Spleen (tissue), 11 donors: ENCODE data around the gene MYLK3. TPM values are rescaled to one million over a fixed set of nuclear protein-coding genes. Genes with fewer than 3 reads are reported as not detected.
"Not testable (repeated sequence)": the region's sequence is repeated elsewhere in the genome, so short reads cannot be mapped to it uniquely, and the experiment has no call there.

Experiments
- DNase-seq: peaks from one replicate; pipeline ENCODE4 v3.0.0-alpha.2; 2020
- H3K27ac ChIP-seq, 8 donors: fragments of 200-600 bp; sonication (generic) in 7 of 8; 1 replicate in 4 of 8; 2 replicates in 4 of 8; pipeline versions ENCODE4 v1.5.0 to v1.8.0; 2016 to 2021; ENCODE audit warnings: inconsistent platforms in 4 of 8, mild to moderate bottlenecking in 4 of 8, moderate library complexity in 1 of 8
- H3K27me3 ChIP-seq, 7 donors: fragments of 200-600 bp; sonication (generic) in 6 of 7; replicated peaks in 1 of 7; 1 replicate in 4 of 7; 2 replicates in 3 of 7; pipeline versions ENCODE4 v1.5.0 to v1.8.0; 2016 to 2021; ENCODE audit warnings: inconsistent platforms in 3 of 7, mild to moderate bottlenecking in 1 of 7
- H3K36me3 ChIP-seq, 6 donors: fragments of 200-600 bp; sonication (generic) in 5 of 6; 1 replicate in 4 of 6; 2 replicates in 2 of 6; pipeline versions ENCODE4 v1.5.0 to v1.8.0; 2016 to 2021; ENCODE audit warnings: inconsistent platforms in 2 of 6
- H3K4me1 ChIP-seq, 6 donors: fragments of 200-600 bp; sonication (generic) in 5 of 6; 1 replicate in 3 of 6; 2 replicates in 3 of 6; pipeline versions ENCODE4 v1.5.0 to v1.8.0; 2016 to 2021; ENCODE audit warnings: inconsistent platforms in 3 of 6
- H3K4me3 ChIP-seq, 8 donors: fragments of 200-600 bp; sonication (generic) in 7 of 8; 1 replicate in 4 of 8; 2 replicates in 4 of 8; pipeline versions ENCODE4 v1.5.0 to v1.8.0; 2016 to 2021; ENCODE audit warnings: inconsistent platforms in 4 of 8, mild to moderate bottlenecking in 4 of 8, moderate library complexity in 2 of 8
- H3K9me3 ChIP-seq, 8 donors: fragments of 200-600 bp; sonication (generic) in 7 of 8; 1 replicate in 4 of 8; 2 replicates in 4 of 8; pipeline versions ENCODE4 v1.5.0 to v1.8.0; 2016 to 2021; ENCODE audit warnings: inconsistent platforms in 4 of 8
- CTCF ChIP-seq, 11 experiments: fragments of 200-600 bp in 7 of 11; fragments of 450-650 bp in 4 of 11; sonication (generic) in 4 of 11; IDR thresholded peaks in 8 of 11; conservative IDR thresholded peaks in 3 of 11; 1 replicate in 7 of 11; 2 replicates in 4 of 11; pipeline versions ENCODE4 v1.4.0 to v1.8.0; 2016 to 2021; ENCODE audit warnings: antibody characterized with exemption in 11 of 11, inconsistent platforms in 4 of 11, mild to moderate bottlenecking in 1 of 11
- POLR2A ChIP-seq, 3 donors: fragments of 450-650 bp; IDR thresholded peaks; one replicate each; pipeline ENCODE4 v1.5.1; 2017; ENCODE audit warnings: antibody characterized with exemption in 3 of 3, mild to moderate bottlenecking in 1 of 3
- POLR2AphosphoS5 ChIP-seq, 3 donors: sonication (generic); formaldehyde crosslinking; IDR thresholded peaks; one replicate each; pipeline ENCODE4 v1.5.1; 2017; ENCODE audit warnings: antibody characterized with exemption in 3 of 3
- WGBS, 5 donors: extraction: QIAGEN DNeasy Blood & Tissue Kit in 3 of 5; methylation state at CpG; one replicate each; pipeline versions ENCODE4 v1.1.5 to v1.1.7; 2013 to 2018; 5-methylcytosine and 5-hydroxymethylcytosine counted together
- intact Hi-C: fragments of 100-400 bp; cut with DNase I; formaldehyde crosslinking; loops from one replicate; pipeline ENCODE4 v1.15.0; 2023; ENCODE audit warnings: low total_unique reads
- polyA plus RNA-seq, 3 donors: library from polyadenylated mRNA; stranded (reverse); fragments of 200-250 nt; gene quantifications; one replicate each; pipeline ENCODE4 v1.2.1, GENCODE V29; 2013
- total RNA-seq, 7 donors: library from RNA; depleted of rRNA in 3 of 7; stranded (reverse); fragments of >200 nt in 3 of 7; fragmentation: NEBNext Ultra II Directional in 4 of 7; extraction: Animal tissue kit (Norgen Biotek cat#: 25700) in 4 of 7; gene quantifications; one replicate each; pipeline versions ENCODE4 v1.1.0 to v1.2.1, GENCODE V29; 2016 to 2021
- donor health status: healthy with polysubstance abuse.
- donor health status: DM: no; HTN: no; CAD: no; lungs with moderate emphysema.
- donor health status: DM: no; HTN: no; CAD: no.
- donor health status: Bipolar disorder and iron deficiency.
- donor health status: healthy.
- donor health status: DM: no; HTN: no; CAD: no.
- donor health status: DM: yes; HTN: yes; CAD: no.

Gene MYLK3
- total and polyA plus RNA-seq, 10 donors: 0.03 to 2.4 (median 0.25) TPM; not detected in 1

GRCh38 chr16:46688101-46688653 is 60.0 kb downstream of the MYLK3 start:
- DNase-seq: peak; percentile 89
- Histone ChIP-seq H3K27me3 (no peaks in the 10 kb centered on the region), H3K9me3 (no peaks in the 10 kb centered on the region), H3K4me1 (peaks cover 22 to 90% (median 72%) of the 10 kb centered on the region in 6 donors), H3K27ac (peak overlapping the region; percentile 89 to 99 (median 96)), H3K36me3 (peaks cover 0 to 7% (median 0%) of the 10 kb centered on the region in 6 donors), H3K4me3 (peak overlapping the region; percentile 74 to 99 (median 94))
- 3 to 5% (median 4%) methylated on average over 14 of the region's 14 CpGs for WGBS, 5 donors
- intact Hi-C loops: loop anchor here (10.0 kb wide), 1 partner anchor 137 kb away; no protein-coding TSS in a partner anchor
- no peak for TF ChIP-seq POLR2A (IDR thresholded peaks at IDR 0.05)
- TF ChIP-seq POLR2AphosphoS5 (IDR thresholded peaks at IDR 0.05): peak in 1 of 3 donors; percentile 72
- no peak for TF ChIP-seq CTCF (IDR thresholded peaks at IDR 0.05 in 8 of 11, conservative IDR thresholded peaks at IDR 0.05 in 3 of 11)

GRCh38 chr16:46687486-46687885 is 60.7 kb downstream of the MYLK3 start:
- Histone ChIP-seq H3K27me3 (no peaks in the 10 kb centered on the region), H3K27ac (peak overlapping the region in 6 of 8 donors; percentile 89 to 97 (median 94)), H3K4me1 (peaks cover 22 to 90% (median 74%) of the 10 kb centered on the region in 6 donors), H3K9me3 (no peaks in the 10 kb centered on the region), H3K36me3 (peaks cover 0 to 8% (median 0%) of the 10 kb centered on the region in 6 donors), H3K4me3 (peak overlapping the region in 7 of 8 donors; percentile 74 to 99 (median 93))
- 73 to 83% (median 81%) methylated on average over 9 of the region's 9 CpGs for WGBS, 5 donors
- no peak for DNase-seq
- intact Hi-C loops: loop anchor here (10.0 kb wide), 1 partner anchor 137 kb away; no protein-coding TSS in a partner anchor
- TF ChIP-seq POLR2A (IDR thresholded peaks at IDR 0.05): no peak
- no peak for TF ChIP-seq CTCF (IDR thresholded peaks at IDR 0.05 in 8 of 11, conservative IDR thresholded peaks at IDR 0.05 in 3 of 11)

GRCh38 chr16:46686815-46687473 is 61.2 kb downstream of the MYLK3 start:
- H3K4me3 ChIP-seq: peak overlapping the region in 3 of 8 donors; percentile 85 to 95 (median 94)
- intact Hi-C loops: loop anchor here (10.0 kb wide), 1 partner anchor 138 kb away; no protein-coding TSS in a partner anchor

GRCh38 chr16:46681867-46682266 is 66.3 kb downstream of the MYLK3 start:
- 86 to 97% (median 93%) methylated on average over 2 of the region's 2 CpGs for WGBS, 5 donors
- not testable (repeated sequence) for DNase-seq, H3K27ac ChIP-seq, H3K27me3 ChIP-seq, H3K4me3 ChIP-seq, H3K9me3 ChIP-seq
- Histone ChIP-seq H3K36me3 (peaks cover 0 to 63% (median 37%) of the 10 kb centered on the region in 6 donors), H3K4me1 (peaks cover 7 to 48% (median 39%) of the 10 kb centered on the region in 6 donors)
- intact Hi-C loops: loop anchor here (10.0 kb wide), 1 partner anchor 143 kb away; no protein-coding TSS in a partner anchor

More at GRCh38 chr16:46686815-46687473, 61.2 kb downstream of the MYLK3 start:
- Histone ChIP-seq H3K27ac (peak overlapping the region in 3 of 8 donors; percentile 95 to 97 (median 97)), H3K27me3 (no peaks in the 10 kb centered on the region), H3K9me3 (no peaks in the 10 kb centered on the region), H3K36me3 (peaks cover 0 to 14% (median 0%) of the 10 kb centered on the region in 6 donors), H3K4me1 (peaks cover 22 to 89% (median 72%) of the 10 kb centered on the region in 6 donors)
- DNase-seq: no peak
- WGBS, 5 donors: 52 to 60% (median 56%) methylated on average over 5 of the region's 5 CpGs
- TF ChIP-seq POLR2AphosphoS5 (IDR thresholded peaks at IDR 0.05) (no peak), CTCF (IDR thresholded peaks at IDR 0.05 in 8 of 11, conservative IDR thresholded peaks at IDR 0.05 in 3 of 11) (no peak), POLR2A (IDR thresholded peaks at IDR 0.05) (no peak)

GRCh38 chr16:46677943-46678342 is 70.2 kb downstream of the MYLK3 start:
- not testable (repeated sequence) for H3K4me3 ChIP-seq, H3K27ac ChIP-seq

More at GRCh38 chr16:46677943-46678342, 70.2 kb downstream of the MYLK3 start:
- intact Hi-C loops: loop anchor here (10.0 kb wide), 1 partner anchor 227 kb away; no protein-coding TSS in a partner anchor
- not testable (repeated sequence) for H3K4me1 ChIP-seq, DNase-seq, H3K9me3 ChIP-seq, H3K27me3 ChIP-seq
- whole genome bisulfite sequencing, 5 donors: 94 to 100% (median 95%) methylated on average over 1 of the region's 1 CpG
- peaks cover 0 to 99% (median 67%) of the 10 kb centered on the region in 6 donors for H3K36me3 ChIP-seq
